Peyer's patch (tissue), 4 donors: Measurements from ENCODE around the gene CNNM2.
"Not testable (repeated sequence)": the region's sequence is repeated elsewhere in the genome, so short reads cannot be mapped to it uniquely, and the experiment has no call there.

Source experiments
- CTCF ChIP-seq, 6 experiments: fragments of 450-650 bp in 4 of 6; fragments of 200-600 bp in 2 of 6; sonication (generic) in 1 of 6; IDR thresholded peaks; one replicate each; pipeline ENCODE4 v1.5.1; 2017 to 2019; ENCODE audit warnings: antibody characterized with exemption in 6 of 6, mild to moderate bottlenecking in 3 of 6, moderate library complexity in 1 of 6
- POLR2A ChIP-seq, 2 donors: fragments of 450-650 bp; IDR thresholded peaks; one replicate each; pipeline ENCODE4 v1.5.1; 2017; ENCODE audit warnings: antibody characterized with exemption in 2 of 2, mild to moderate bottlenecking in 2 of 2, moderate library complexity in 2 of 2

GRCh38 chr10:103130180-103130579 is 212.1 kb downstream of the CNNM2 start:
- not testable (repeated sequence) for TF ChIP-seq CTCF, POLR2A (IDR thresholded peaks at IDR 0.05)
